Tibial nerve (tissue), 4 donors: ENCODE data around the gene NBEA. TPM values are rescaled to one million over a fixed set of nuclear protein-coding genes. Genes with fewer than 3 reads are reported as not detected.
"Not testable (repeated sequence)": the region's sequence is repeated elsewhere in the genome, so short reads cannot be mapped to it uniquely, and the experiment has no call there.

Source experiments
- DNase-seq, 2 donors: peaks; one replicate each; pipeline ENCODE4 v3.0.0-alpha.2; 2019; ENCODE audit warnings: low spot score in 2 of 2
- H3K27ac ChIP-seq, 4 donors: fragments of 200-600 bp; sonication (generic) in 3 of 4; one replicate each; pipeline ENCODE4 v1.5.1; 2017 to 2019; ENCODE audit warnings: mild to moderate bottlenecking in 1 of 4
- H3K27me3 ChIP-seq, 2 donors: fragments of 200-600 bp; sonication (generic) in 1 of 2; one replicate each; pipeline versions ENCODE4 v1.5.1 to v1.6.0; 2017 to 2019
- H3K36me3 ChIP-seq, 3 donors: fragments of 200-600 bp; sonication (generic); one replicate each; pipeline ENCODE4 v1.5.1; 2018 to 2019
- H3K4me1 ChIP-seq, 4 donors: fragments of 200-600 bp; sonication (generic) in 3 of 4; one replicate each; pipeline ENCODE4 v1.5.1; 2017 to 2019
- H3K4me3 ChIP-seq, 4 donors: fragments of 200-600 bp; sonication (generic) in 3 of 4; one replicate each; pipeline ENCODE4 v1.5.1; 2017 to 2019; ENCODE audit warnings: mild to moderate bottlenecking in 1 of 4, moderate library complexity in 1 of 4
- H3K9me3 ChIP-seq, 4 donors: fragments of 200-600 bp; sonication (generic) in 3 of 4; one replicate each; pipeline ENCODE4 v1.5.1; 2017 to 2019
- CTCF ChIP-seq, 5 experiments: fragments of 200-600 bp in 3 of 5; fragments of 450-650 bp in 2 of 5; sonication (generic) in 3 of 5; IDR thresholded peaks; one replicate each; pipeline ENCODE4 v1.5.1; 2016 to 2019; ENCODE audit warnings: antibody characterized with exemption in 5 of 5, mild to moderate bottlenecking in 3 of 5, moderate library complexity in 2 of 5
- EP300 ChIP-seq, 2 donors: sonication (generic); formaldehyde crosslinking; IDR thresholded peaks; one replicate each; pipeline ENCODE4 v1.6.1; 2017; ENCODE audit warnings: antibody characterized with exemption in 2 of 2, mild to moderate bottlenecking in 1 of 2
- POLR2A ChIP-seq, 2 donors: fragments of 450-650 bp; IDR thresholded peaks; one replicate each; pipeline ENCODE4 v1.6.1; 2017; ENCODE audit warnings: antibody characterized with exemption in 2 of 2, mild to moderate bottlenecking in 2 of 2, moderate library complexity in 2 of 2
- WGBS, 2 donors: methylation state at CpG; one replicate each; pipeline ENCODE4 v1.1.5; 2018; 5-methylcytosine and 5-hydroxymethylcytosine counted together
- total RNA-seq, 4 donors: library from RNA; depleted of rRNA; stranded (reverse); fragments of >200 nt; gene quantifications; one replicate each; pipeline ENCODE4 v1.1.0, GENCODE V29; 2016

Gene NBEA
- total RNA-seq, 4 donors from 2014 or later = 9.0 to 11.9 (median 10.5) TPM

GRCh38 chr13:35675651-35676050, 733.6 kb downstream of the NBEA start:
- DNase-seq = no peak
- no peak overlapping the region for H3K27ac ChIP-seq
- WGBS, 2 donors = 95 to 97% methylated on average over 4 of the region's 4 CpGs
- no peaks in the 10 kb centered on the region for H3K4me1 ChIP-seq
- peaks cover 0 to 12% (median 0%) of the 10 kb centered on the region in 3 donors for H3K36me3 ChIP-seq
- TF ChIP-seq EP300 (IDR thresholded peaks at IDR 0.05) = no peak
- no peak for TF ChIP-seq POLR2A (IDR thresholded peaks at IDR 0.05)
- no peak for TF ChIP-seq CTCF (IDR thresholded peaks at IDR 0.05)
- peaks cover 0 to 7% (median 0%) of the 10 kb centered on the region in 4 donors for H3K9me3 ChIP-seq
- no peaks in the 10 kb centered on the region for H3K27me3 ChIP-seq
- no peak overlapping the region for H3K4me3 ChIP-seq

DNA sequence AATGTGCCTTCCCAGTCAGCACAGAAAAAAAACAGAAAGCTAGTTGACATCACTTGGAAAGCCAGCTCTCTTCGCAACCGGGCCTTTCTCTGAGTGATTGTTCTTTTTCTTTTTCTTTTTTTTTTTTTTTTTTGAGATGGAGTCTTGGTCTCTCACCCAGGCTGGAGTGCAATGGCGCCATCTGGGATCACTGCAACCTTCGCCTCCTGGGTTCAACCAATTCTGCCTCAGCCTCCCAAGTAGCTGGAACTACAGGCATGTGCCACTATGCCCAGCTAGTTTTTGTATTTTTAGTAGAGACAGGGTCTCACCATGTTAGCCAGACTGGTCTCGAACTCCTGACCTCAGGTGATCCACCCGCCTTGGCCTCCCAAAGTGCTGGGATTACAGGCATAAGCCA, 735.8 kb downstream of the NBEA start:
- H3K27ac ChIP-seq, DNase-seq, H3K27me3 ChIP-seq, H3K36me3 ChIP-seq, H3K4me1 ChIP-seq, H3K9me3 ChIP-seq, H3K4me3 ChIP-seq: not testable (repeated sequence)
- 73% methylated on average over 6 of the region's 6 CpGs for WGBS, 2 donors

GRCh38 chr13:35681685-35682084, 739.6 kb downstream of the NBEA start:
- H3K4me1 ChIP-seq = no peaks in the 10 kb centered on the region
- no peaks in the 10 kb centered on the region for H3K36me3 ChIP-seq
- TF ChIP-seq POLR2A (IDR thresholded peaks at IDR 0.05) (no peak), EP300 (IDR thresholded peaks at IDR 0.05) (no peak), CTCF (IDR thresholded peaks at IDR 0.05) (no peak)
- H3K27me3 ChIP-seq = no peaks in the 10 kb centered on the region
- DNase-seq = no peak
- H3K9me3 ChIP-seq = peaks cover 0 to 7% (median 0%) of the 10 kb centered on the region in 4 donors
- no peak overlapping the region for H3K27ac ChIP-seq
- 92 to 94% methylated on average over 6 of the region's 6 CpGs for WGBS, 2 donors
- no peak overlapping the region for H3K4me3 ChIP-seq

DNA sequence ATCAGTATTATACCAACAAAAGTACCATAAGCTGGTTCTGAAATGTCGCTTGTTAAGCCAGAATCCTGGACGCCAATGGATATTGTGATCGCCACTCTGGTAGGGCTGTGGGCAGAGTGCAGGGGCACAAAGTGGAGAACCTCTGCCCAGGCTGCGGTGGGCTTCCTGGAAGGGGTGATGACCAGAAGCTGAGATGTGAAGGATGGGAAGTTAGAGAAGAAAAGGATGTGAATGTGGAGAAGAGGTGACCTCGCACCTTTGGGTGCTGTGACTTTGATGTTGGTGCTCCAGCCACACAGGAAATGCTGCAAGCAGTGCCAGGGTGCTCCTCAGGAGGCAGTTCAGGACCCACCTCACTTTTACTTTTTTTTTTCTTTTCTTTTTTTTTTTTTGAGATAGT, 742.4 kb downstream of the NBEA start:
- H3K27ac ChIP-seq = no peak overlapping the region
- 97% methylated on average over 5 of the region's 5 CpGs for WGBS, 2 donors
- no peak overlapping the region for H3K4me3 ChIP-seq
- DNase-seq = no peak
- H3K36me3 ChIP-seq = no peaks in the 10 kb centered on the region
- H3K27me3 ChIP-seq = no peaks in the 10 kb centered on the region
- TF ChIP-seq CTCF (IDR thresholded peaks at IDR 0.05) (no peak), POLR2A (IDR thresholded peaks at IDR 0.05) (no peak), EP300 (IDR thresholded peaks at IDR 0.05) (no peak)
- H3K9me3 ChIP-seq = no peaks in the 10 kb centered on the region
- H3K4me1 ChIP-seq = no peaks in the 10 kb centered on the region

DNA sequence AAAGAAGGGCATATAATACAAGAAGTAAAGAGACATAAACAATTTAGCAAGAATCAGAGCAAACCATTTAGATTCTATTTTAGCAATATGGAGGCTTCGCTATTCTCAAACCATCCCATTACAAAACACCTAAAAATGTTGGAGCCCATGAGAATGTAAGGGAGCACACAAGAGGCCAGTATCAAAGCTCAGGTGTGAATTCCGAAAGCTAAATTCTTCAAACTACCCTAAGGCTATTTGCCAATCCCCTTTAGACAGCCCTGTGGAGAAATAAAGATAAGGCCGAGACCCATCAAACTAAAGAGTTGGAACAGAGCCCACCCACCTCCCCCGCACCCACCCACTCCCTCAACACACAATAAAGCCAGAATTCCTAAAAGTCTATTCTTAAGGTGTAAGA, 745.3 kb downstream of the NBEA start:
- no peaks in the 10 kb centered on the region for H3K27me3 ChIP-seq
- no peak overlapping the region for H3K4me3 ChIP-seq
- H3K36me3 ChIP-seq = no peaks in the 10 kb centered on the region
- no peak for TF ChIP-seq POLR2A (IDR thresholded peaks at IDR 0.05)
- no peak for TF ChIP-seq CTCF (IDR thresholded peaks at IDR 0.05)
- no peak for TF ChIP-seq EP300 (IDR thresholded peaks at IDR 0.05)
- DNase-seq = no peak
- 72 to 77% methylated on average over 4 of the region's 4 CpGs for WGBS, 2 donors
- no peaks in the 10 kb centered on the region for H3K9me3 ChIP-seq
- H3K27ac ChIP-seq = no peak overlapping the region
- H3K4me1 ChIP-seq = peaks cover 0 to 5% (median 0%) of the 10 kb centered on the region in 4 donors

DNA sequence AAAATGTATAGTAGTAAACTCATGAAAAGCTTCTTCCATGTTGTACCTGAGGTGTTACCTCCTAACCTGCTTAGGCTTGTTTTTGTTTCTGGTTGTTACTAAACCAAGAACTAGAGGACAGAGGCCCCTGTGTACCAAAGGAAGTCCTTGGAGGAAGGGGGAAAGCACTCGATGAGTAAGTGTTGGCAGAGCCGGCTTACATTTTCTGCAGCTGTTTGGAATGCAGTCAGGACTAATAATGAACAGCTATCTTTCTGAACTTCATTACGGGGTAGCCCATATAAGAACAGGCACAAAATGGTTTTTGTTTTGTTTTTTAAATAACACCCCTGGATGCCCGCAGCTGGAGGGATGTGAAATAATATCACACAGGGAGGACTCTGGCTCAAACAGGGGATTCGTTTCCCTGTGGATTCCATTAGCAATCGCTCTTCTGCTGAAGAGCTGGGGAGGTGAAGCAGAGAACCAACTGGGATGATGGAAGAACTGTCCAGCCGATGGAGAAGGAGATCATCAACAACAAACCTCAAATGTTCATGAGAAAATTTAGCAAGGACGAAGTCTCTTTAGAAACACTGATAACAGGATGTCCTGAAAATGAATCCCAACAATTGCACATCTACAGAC, 748.6 kb downstream of the NBEA start:
- TF ChIP-seq CTCF (IDR thresholded peaks at IDR 0.05) (no peak), EP300 (IDR thresholded peaks at IDR 0.05) (no peak), POLR2A (IDR thresholded peaks at IDR 0.05) (no peak)
- H3K9me3 ChIP-seq = no peaks in the 10 kb centered on the region
- H3K36me3 ChIP-seq = no peaks in the 10 kb centered on the region
- no peaks in the 10 kb centered on the region for H3K27me3 ChIP-seq
- peaks cover 0 to 5% (median 0%) of the 10 kb centered on the region in 4 donors for H3K4me1 ChIP-seq
- H3K27ac ChIP-seq = no peak overlapping the region
- no peak for DNase-seq
- WGBS, 2 donors = 32 to 37% methylated on average over 8 of the region's 8 CpGs
- H3K4me3 ChIP-seq = no peak overlapping the region
